ENCODE measurements around the gene RNF207.

DNA sequence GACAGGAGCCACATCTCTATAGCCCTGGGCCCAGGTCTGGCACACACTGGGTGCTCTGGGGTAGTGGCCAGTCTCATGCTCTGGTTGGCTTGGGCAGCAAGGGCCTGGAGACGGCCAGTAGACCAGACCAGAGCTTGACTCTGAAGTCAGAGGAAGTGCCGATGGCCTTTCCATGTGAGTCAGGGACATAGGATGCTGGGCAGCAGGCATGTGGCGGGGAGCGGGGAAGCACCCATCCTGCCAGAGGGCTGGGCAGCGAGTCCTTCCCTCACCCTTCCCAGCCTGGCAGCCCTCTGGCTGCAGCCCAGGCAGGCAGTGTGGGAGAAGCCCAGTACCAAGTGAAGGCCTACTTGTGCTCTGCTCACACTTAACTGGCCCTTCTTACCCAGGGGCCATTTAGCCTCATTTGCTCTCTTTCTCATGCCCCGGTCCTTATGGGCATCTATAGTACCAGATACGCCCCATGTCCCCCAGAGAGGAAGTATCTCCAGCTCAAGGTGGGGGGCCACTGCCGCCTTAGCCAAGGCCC lies 51.7 kb downstream of the RNF207 start:
- TF ChIP-seq POLR2A (IDR thresholded peaks at IDR 0.05; ENCODE audit: low read length) (no peak), GATA1 (IDR thresholded peaks at IDR 0.05; ENCODE audit: low read depth, low read length) (no peak)
